HG03432 (cell line): ENCODE data around the gene MAPKBP1.
A peak's percentile ranks its signal among the peaks of the same experiment; 100 is the strongest.
"Not testable (repeated sequence)": the region's sequence is repeated elsewhere in the genome, so short reads cannot be mapped to it uniquely, and the experiment has no call there.

Experiments
- ATAC-seq: cut with Tn5 transposase; IDR thresholded peaks from one replicate; pipeline ENCODE4 v1.9.1; 2021; ENCODE audit warnings: mild to moderate bottlenecking, moderate library complexity; ENCODE audit not compliant: unreplicated experiment

The MAPKBP1 gene, protein sequence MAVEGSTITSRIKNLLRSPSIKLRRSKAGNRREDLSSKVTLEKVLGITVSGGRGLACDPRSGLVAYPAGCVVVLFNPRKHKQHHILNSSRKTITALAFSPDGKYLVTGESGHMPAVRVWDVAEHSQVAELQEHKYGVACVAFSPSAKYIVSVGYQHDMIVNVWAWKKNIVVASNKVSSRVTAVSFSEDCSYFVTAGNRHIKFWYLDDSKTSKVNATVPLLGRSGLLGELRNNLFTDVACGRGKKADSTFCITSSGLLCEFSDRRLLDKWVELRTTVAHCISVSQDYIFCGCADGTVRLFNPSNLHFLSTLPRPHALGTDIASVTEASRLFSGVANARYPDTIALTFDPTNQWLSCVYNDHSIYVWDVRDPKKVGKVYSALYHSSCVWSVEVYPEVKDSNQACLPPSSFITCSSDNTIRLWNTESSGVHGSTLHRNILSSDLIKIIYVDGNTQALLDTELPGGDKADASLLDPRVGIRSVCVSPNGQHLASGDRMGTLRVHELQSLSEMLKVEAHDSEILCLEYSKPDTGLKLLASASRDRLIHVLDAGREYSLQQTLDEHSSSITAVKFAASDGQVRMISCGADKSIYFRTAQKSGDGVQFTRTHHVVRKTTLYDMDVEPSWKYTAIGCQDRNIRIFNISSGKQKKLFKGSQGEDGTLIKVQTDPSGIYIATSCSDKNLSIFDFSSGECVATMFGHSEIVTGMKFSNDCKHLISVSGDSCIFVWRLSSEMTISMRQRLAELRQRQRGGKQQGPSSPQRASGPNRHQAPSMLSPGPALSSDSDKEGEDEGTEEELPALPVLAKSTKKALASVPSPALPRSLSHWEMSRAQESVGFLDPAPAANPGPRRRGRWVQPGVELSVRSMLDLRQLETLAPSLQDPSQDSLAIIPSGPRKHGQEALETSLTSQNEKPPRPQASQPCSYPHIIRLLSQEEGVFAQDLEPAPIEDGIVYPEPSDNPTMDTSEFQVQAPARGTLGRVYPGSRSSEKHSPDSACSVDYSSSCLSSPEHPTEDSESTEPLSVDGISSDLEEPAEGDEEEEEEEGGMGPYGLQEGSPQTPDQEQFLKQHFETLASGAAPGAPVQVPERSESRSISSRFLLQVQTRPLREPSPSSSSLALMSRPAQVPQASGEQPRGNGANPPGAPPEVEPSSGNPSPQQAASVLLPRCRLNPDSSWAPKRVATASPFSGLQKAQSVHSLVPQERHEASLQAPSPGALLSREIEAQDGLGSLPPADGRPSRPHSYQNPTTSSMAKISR (N-terminal part only)

DNA sequence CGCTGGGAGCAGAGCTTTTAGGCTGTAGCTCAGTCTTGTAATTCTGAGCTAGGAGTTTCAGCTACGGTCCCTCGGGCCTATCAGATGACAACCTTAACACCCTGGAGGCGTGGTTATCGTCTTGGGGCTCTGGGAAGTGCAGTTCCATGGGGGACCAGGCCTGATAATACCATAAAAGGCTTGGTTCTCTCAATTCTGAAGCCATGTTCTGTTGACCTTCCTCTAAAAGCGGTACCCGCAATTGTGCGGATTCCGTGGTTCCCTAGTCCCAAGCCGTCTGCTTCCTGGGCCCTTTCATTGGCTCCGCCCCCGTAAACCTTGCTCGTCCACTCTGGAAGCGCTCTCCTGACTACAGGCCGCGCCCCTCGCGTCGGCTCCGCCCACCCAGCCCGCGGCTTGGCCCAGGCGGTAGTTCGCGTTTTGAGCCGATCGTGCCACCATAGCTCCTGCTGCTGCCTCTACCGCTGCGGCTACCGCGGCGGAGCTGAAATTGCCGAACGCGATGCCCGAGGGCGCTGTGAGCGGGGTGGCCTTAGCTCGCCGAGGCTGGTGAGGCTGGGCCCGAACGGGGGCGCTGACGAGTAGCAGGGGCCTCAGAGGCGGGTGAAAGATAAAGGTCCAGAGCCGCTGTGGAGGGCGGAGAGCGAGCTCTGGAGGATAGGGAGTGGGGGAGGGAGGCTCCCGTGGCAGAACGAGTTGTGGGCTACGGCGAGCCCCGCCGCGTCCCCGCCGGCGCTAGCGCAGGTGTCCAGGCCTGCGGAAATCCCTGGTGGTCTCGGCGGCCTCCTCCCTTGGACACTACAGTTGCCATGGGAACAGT lies at the start of gene MAPKBP1:
MAPKBP1 (plus strand) TSS at position 423 of the 820 bp plus-strand sequence. CDS start 792 bp downstream, outside the sequence.
- peak; percentile 85 for ATAC-seq

DNA sequence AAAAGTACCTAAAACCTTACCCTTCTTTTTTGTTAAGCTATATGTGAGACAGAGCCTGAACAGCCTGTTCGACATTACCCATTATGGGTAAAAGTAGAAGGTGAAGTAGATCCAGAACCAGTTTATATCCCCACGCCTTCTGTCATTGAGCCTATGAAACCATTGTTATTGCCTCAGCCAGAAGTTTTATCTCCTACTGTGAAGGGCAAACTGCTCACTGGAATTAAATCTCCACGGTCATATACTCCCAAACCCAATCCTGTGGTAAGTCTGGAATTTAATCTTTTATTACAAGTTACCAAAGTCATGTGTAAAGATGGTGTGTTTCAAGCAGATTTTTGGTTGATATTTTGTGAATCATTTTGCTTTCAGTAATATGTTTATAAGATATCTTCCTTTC lies 47.1 kb upstream of the MAPKBP1 start:
- ATAC-seq, result no peak

DNA sequence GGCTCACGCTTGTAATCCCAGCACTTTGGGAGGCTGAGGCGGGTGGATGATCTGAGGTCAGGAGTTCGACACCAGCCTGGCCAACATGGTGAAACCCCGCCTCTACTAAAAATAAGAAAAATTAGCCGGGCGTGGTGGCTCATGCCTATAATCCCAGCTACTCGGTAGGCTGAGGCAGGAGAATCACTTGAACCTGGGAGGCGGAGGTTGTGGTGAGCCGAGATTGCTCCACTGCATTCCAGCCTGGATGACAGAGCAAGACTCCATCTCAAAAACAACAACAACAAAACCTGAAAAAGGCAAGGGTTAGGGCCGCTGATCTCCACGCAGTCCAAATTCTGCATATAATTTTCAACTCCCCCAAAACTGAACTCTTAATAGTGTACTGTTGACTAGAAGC lies 46.2 kb upstream of the MAPKBP1 start:
- ATAC-seq, result not testable (repeated sequence)

DNA sequence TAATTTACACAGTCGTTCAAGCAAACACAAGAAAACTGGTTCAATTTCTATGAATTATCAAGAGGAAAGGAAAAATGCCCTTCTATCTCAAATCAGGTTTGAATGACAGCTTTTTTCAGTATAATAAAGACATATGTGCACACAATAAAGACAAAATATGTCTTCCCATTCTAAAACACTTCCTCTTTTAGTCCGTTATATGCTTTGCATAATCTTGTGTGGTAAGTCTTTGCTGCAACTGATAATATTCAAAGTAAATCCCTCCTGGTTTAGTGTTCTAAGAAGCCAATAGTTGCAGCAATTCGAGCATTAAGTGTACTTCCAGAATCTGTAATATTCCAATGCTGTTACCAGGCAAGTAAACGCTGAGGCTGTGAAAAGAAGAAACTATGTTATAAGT lies 43.7 kb upstream of the MAPKBP1 start:
- ATAC-seq, result no peak

DNA sequence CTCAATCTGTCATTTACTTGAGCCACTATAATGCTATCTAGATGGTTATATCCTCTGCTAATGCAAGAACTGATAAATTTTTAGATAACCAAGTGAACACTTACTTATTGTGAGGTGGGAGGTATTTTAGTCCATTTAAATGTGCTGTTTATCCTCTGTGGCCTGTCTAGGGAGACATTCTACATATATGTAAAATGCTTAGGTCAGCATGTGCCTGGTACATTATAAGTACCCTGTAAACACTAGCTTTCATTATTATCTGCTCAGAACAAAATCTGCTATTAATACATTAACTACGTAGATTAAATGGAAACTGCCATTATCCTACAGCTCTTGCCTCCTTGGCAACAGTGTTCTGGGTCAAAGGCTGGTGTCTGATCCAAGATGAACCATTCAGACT lies 41.8 kb upstream of the MAPKBP1 start:
- ATAC-seq, result no peak

DNA sequence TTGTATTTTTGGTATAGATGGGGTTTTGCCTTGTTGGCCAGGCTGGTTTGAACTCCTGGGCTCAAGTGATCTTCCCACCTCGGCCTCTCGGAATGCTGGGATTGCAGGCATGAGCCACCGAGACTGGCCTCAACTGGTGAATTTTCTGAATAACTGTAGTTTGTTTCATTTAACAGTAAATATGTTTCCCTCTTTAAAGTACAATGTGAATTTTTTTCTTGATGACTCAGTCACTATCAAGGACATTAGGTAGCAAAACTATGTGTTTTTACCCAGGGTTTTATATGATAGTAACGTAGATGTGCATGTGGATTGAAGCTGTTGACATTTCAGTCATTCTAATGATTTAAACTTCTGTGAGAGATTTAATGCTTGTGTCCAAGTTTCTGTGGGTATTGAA lies 40.2 kb upstream of the MAPKBP1 start:
- ATAC-seq, result no peak

DNA sequence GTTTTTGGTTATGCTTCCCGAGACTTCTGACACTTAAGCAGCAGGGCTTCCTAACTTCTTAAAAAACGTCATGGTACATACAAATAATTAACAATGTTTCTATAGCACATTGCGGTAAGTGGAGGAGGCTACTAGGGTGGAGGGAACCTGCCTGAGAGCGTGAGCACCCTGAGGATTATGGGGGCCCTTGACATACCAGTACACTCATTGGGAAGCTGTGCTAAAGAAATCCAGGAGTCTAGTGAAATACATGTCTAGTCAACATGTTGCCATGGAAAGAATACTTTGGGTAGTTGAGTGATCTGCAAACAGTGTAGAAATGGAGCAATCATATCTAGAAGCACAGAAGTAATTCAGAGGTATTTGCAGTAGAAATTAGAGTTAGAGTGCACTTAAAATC lies 39.2 kb upstream of the MAPKBP1 start:
- no peak for ATAC-seq

DNA sequence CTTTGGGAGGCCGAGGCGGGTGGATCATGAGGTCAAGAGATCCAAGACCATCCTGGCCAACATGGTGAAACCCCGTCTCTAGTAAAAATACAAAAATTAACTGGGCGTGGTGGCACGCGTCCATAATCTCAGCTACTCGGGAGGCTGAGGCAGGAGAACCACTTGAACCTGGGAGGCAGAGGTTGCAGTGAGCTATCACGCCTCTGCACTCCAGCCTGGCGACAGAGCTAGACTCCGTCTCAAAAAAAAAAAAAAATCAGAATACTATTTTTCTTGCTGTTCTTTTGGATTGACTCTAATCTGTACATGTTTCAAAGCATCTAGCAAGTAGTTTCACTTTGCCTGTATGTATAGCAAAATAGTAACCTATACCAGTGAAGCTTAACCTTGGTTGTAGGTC lies 38.8 kb upstream of the MAPKBP1 start:
- ATAC-seq, result not testable (repeated sequence)

DNA sequence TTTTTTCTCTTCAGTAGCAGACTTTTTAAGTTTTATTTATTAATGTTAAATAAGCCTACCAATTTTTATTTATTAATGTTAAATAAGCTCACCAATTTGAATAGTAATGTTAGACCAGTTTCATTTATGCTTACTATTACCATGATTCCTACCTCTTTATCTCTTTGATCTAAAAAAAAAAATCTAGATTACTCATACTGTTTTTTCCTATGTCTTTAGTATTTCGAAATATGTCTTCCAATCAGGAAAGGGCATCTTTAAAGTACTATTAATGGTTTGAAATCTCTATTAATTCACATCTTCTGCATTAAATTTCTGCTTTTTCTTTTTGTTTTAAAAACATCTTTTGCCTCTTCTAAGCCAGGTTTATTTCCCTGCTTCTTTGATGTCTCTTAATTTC lies 27.5 kb upstream of the MAPKBP1 start:
- ATAC-seq, result no peak

DNA sequence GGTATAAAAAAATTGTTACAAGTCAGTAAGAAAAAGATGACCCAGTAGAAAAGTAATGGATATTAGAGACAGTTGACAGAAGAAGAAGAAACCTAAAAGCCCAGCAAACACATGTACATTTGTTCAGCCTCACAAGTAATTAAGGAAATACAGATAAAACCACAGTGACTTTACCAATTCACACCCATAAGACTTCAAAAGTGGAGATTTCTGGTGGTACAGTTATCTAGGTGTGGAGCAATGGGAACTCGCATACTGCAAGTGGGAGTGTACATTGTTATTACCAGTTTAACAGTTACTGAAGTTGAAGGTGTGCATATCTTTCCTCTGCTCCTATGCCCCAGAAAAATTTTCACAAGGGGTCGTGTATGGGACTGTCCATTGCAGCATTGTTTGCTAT lies 18.1 kb upstream of the MAPKBP1 start:
- ATAC-seq, result no peak

DNA sequence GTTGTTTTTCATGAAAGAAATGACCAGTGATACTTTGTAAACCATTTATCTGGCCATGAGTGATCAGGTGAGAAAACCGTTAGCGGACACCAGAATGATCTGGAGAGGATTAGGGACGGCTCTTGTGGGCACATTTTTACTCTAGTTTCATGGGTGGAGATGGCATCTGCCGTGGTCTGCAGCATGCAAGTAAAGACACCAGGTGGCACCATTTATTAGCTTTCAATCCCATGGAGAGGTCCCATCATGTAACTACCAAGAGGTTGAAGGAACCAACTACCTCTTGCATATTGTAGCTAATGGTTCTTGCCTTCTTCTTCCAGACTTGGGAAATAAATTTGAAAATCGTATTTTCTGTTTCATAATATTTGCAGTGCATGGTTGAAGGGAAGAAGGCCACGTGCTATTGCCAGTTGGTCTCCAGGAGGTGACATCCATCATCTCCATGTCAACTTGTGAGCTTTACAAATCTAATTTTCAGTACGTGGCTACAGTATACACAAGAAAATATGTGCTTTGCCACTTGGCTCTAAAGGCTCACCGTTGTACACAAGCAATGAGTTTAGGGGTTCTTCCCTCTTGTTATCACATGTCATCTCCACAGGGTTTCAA lies 1.5 kb upstream of the MAPKBP1 start:
- no peak for ATAC-seq

DNA sequence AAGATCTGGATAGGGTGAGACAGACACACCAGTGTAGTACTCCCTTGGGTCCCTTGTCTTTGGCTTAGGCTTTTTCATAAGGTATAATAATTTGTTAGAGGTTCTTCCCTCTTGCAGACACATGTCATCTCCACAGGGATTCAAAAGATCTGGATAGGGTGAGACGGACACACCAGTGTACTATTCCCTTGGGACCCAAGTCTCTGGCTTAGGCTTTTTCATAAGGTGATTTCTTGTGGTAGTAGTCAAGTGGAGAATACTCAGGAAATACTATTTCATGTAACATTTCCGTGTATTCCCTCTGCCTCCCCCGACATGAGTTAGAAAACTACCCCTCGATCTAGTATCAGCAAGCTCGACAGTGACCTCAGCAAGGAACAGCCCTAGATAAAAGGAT lies 954 bp upstream of the MAPKBP1 start:
- no peak for ATAC-seq

DNA sequence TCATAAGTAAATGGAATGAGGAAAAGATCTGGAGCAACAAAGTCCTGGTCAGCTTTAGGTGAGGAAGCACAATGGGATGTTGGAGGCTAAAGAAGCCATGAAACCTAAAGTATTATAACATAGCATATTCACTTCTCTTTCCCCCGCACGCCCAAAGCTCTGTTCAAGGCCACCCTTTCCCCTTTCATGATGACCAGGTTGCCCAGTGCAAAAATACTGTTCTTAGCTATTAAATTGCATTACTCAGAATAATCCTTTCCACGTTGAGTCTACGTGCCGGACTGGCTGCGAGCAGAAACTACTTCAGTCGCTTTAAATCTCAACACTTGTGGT lies 589 bp upstream of the MAPKBP1 start:
- ATAC-seq, result no peak

DNA sequence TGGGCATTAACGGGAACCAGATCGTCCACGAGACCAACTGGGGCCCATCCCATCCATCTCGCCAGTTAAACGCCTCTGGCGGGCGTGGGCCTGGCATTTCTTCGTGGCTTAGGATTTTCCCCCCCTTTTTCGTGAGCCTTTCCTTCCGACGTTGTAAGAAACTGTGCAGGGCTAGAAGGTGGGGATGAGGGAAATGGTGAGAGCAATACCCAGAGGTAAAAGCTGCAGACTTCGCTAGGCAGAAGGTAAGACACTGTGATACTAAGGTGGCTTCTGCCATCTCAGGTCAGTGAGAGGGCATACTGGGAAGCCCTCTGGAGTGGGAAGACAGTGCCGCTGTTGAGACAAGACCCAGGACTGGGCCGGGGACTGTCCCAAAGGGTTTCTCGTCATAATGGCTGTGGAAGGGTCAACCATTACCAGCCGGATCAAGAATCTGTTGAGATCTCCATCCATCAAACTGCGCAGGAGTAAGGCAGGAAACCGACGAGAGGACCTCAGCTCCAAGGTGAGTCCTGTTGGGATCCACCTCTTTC lies 666 bp downstream of the MAPKBP1 start:
- ATAC-seq, result no peak

DNA sequence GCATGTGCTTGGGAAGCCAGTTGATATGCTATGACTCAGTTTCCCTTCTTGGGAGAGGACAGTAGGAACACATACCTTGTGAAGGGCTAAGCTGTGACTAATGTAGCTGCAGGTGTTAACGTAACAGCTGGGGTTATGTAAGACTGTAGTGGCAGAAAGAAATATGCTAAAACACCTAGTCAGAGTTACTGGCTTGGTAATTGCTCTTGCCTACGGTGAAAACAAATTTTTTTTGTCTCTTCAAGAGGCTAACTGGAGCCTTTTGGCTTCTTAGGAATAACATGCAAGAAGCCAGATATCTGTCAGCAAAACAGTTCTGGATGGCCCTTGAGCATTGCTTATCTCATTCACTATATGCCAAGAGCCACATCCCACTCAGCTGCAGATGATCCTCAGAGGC lies 1.4 kb downstream of the MAPKBP1 start:
- no peak for ATAC-seq

DNA sequence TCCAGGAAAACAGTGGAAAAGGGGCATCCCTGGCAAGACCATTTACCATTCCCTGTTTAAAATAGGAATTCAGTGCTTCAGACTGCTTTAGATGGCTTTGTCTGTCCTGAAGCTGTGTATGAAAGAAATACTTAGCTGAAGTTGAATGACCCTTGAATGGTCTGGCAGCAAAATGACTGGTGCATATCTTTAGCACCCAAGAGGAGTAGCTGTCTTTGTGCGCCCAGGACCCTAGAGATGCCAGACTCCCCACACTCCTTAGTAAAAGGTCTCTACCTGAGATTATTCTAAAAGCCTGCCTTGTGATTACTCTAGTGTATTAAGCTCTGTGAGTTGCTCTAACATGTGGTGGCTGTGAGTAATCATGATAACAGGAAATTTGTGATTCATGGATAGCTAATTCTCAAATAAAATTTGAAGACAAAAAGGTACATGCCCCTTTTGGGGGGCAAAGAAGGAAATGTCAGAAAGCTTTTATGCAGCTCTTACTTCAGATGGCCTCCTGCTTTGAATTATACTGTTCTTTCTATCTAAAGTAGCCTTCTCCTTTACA lies 3.2 kb downstream of the MAPKBP1 start:
- ATAC-seq, result no peak

DNA sequence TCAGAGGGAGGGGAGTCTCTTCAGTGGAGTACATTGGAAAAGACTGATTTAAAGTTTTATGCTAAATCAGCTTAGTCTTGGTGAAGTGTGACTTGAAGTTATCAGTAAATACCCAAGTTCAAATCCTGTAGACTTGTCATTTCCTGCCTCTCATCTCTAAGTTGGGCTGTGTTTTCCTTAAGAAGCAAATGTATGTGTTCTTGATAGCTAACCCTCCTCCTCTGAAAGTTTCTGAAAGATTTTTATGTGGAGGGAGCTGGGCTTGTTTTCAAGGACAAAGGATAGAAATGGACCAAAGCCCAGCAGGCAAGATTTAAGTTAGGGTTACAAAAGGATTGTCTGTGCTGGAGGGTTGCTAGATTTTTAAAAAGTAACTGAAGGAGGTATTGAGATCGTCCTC lies 4.2 kb downstream of the MAPKBP1 start:
- no peak for ATAC-seq

DNA sequence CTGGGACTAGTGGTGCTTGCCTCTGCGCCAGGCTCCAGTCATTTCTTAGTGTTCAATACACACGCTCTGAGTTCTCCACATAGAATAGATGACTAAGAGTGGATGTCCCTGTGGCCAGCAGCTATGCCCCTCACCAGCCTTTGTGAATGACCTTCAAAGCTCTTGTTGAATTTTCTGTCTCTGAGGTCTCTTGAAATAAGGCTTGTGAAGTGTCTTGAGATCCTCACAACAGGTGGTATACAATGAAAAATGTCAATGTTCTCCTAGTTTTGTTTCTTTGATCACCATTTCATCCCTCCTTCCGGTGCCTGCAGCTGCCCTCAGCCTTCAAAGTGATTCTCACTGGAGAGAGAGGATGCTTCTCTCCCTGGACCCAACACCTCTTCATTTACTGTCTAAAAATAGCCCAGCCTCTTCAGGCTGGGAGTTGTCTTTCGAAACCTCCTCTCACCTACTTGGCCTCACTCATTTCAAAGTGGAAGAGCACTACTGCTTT lies 5.4 kb downstream of the MAPKBP1 start:
- no peak for ATAC-seq

DNA sequence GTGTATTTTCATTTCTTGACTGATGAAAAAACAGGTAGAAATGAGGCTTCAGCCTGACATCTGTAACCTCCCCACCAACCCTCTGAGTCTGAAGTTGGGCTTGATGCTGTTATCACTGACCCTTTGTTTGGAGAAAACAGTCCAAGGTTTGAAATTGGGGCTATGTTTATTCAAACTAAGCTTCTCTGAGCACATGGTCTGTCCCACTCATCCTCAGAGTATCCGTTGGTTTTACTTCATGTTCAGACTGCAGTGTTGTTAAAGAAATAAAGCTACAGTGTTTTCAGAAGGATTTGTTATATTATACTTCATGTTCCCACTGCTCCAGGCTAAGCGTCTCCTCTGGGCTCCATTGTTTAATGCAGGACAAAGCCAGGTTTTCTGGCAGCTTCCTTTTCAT lies 6.0 kb downstream of the MAPKBP1 start:
- ATAC-seq, result no peak
